Neural cell (in vitro differentiated cells): ENCODE results near the gene RHBDD3.

Experiments used
- CTCF ChIP-seq: fragments of 450-650 bp; IDR thresholded peaks from 2 replicates; pipeline ENCODE4 v1.5.1; 2014; ENCODE audit warnings: antibody characterized with exemption, mild to moderate bottlenecking, moderate library complexity; ENCODE audit not compliant: poor library complexity, severe bottlenecking
- EP300 ChIP-seq: fragments of 450-650 bp; conservative IDR thresholded peaks from 2 replicates; pipeline ENCODE4 v1.6.1; 2014; ENCODE audit warnings: antibody characterized with exemption, mild to moderate bottlenecking, moderate library complexity; ENCODE audit not compliant: poor library complexity, severe bottlenecking
- EZH2 ChIP-seq: fragments of 200-600, 300-800 bp; shearing (Covaris generic), sonication (generic); IDR thresholded peaks from 2 replicates; pipeline ENCODE4 v1.6.1; 2014; ENCODE audit warnings: antibody characterized with exemption, low read length, borderline replicate concordance, mild to moderate bottlenecking; ENCODE audit not compliant: insufficient read depth, poor library complexity, severe bottlenecking
- MXI1 ChIP-seq: fragments of 450-650 bp; conservative IDR thresholded peaks from 2 replicates; pipeline ENCODE4 v1.6.1; 2014; ENCODE audit warnings: antibody characterized with exemption, mild to moderate bottlenecking; ENCODE audit not compliant: poor library complexity, severe bottlenecking
- POLR2AphosphoS5 ChIP-seq: IDR thresholded peaks from 2 replicates; pipeline ENCODE4 v1.6.1; 2012
- RAD21 ChIP-seq: fragments of 450-650 bp; conservative IDR thresholded peaks from 2 replicates; pipeline ENCODE4 v1.6.1; 2014; ENCODE audit warnings: antibody characterized with exemption, mild to moderate bottlenecking, moderate library complexity
- REST ChIP-seq: IDR thresholded peaks from 2 replicates; pipeline ENCODE4 v1.6.1; 2012; ENCODE audit warnings: borderline replicate concordance
- TAF1 ChIP-seq: IDR thresholded peaks from 2 replicates; pipeline ENCODE4 v1.6.1; 2012; ENCODE audit warnings: low read depth

- TF ChIP-seq MXI1 (no peak), CTCF (no peak), EP300 (no peak), TAF1 (no peak), POLR2AphosphoS5 (no peak), RAD21 (no peak), REST (no peak), EZH2 (no peak)
Observed at GRCh38 chr22:29225422-29226090, 42.2 kb downstream of the RHBDD3 start.
